ENCODE measurements around the gene SLC12A5.

Gene SLC12A5

DNA sequence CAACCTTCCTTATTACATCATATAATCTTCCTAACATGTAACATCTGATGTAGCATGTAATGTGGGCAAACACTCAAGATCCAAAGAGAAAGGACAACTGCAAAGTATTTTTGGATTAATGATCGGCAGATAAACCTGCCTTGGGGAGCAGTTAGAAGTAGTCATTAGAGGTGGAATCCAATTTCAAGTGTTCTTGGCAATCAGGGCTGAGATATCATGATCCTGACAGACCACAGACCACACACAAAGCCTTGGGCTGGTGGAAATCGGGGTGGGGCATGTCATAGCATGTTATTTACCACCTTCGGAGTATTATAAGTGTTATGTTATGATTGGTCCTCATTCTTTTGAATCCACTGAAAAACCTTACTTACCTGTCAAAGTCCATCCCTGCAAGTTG, 44.4 kb downstream of the SLC12A5 start:
- TF ChIP-seq, protein P1, sequence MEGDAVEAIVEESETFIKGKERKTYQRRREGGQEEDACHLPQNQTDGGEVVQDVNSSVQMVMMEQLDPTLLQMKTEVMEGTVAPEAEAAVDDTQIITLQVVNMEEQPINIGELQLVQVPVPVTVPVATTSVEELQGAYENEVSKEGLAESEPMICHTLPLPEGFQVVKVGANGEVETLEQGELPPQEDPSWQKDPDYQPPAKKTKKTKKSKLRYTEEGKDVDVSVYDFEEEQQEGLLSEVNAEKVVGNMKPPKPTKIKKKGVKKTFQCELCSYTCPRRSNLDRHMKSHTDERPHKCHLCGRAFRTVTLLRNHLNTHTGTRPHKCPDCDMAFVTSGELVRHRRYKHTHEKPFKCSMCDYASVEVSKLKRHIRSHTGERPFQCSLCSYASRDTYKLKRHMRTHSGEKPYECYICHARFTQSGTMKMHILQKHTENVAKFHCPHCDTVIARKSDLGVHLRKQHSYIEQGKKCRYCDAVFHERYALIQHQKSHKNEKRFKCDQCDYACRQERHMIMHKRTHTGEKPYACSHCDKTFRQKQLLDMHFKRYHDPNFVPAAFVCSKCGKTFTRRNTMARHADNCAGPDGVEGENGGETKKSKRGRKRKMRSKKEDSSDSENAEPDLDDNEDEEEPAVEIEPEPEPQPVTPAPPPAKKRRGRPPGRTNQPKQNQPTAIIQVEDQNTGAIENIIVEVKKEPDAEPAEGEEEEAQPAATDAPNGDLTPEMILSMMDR (IDR thresholded peaks at IDR 0.05; ENCODE audit: low read depth, low read length, missing control alignments): no peak
- DNase-seq (ENCODE audit: extremely low read depth, low read depth): no peak
- H3K4me3 ChIP-seq (replicated peaks; ENCODE audit: low read depth, low read length): no peak overlapping the region

DNA sequence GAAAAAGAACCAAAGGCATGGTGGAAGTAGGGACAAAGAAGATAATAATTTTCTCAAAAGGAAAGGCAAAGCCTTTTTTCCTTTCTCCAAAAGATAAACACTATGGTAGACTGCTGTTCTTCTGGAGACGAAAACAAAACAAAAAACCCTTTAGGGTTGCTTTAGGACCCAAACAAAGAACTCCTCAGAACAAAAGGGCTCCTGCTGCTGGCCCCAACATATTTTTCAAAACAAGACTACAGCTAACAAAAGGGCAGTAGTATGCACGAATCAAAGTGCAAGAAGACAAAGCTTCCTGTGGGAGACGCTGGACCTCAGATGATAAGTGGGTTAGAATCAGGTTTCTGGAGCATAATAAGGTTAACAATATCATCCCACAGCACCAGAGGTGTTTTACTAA, 45.0 kb downstream of the SLC12A5 start:
- no peak for DNase-seq (ENCODE audit: extremely low read depth, low read depth)
- TF ChIP-seq, protein P1 (IDR thresholded peaks at IDR 0.05; ENCODE audit: low read depth, low read length, missing control alignments): no peak
- H3K4me3 ChIP-seq (replicated peaks; ENCODE audit: low read depth, low read length): no peak overlapping the region

GRCh38 chr20:46076806-46077205, 47.8 kb downstream of the SLC12A5 start:
- no peak for DNase-seq (ENCODE audit: extremely low read depth, low read depth)
- TF ChIP-seq, protein P1 (IDR thresholded peaks at IDR 0.05; ENCODE audit: low read depth, low read length, missing control alignments): no peak
- no peak overlapping the region for H3K4me3 ChIP-seq (replicated peaks; ENCODE audit: low read depth, low read length)

- H3K4me3 ChIP-seq (replicated peaks; ENCODE audit: low read depth, low read length): no peak overlapping the region
- TF ChIP-seq, protein P1 (IDR thresholded peaks at IDR 0.05; ENCODE audit: low read depth, low read length, missing control alignments): no peak
Measured at GRCh38 chr20:46077642-46078305, 48.8 kb downstream of the SLC12A5 start.

DNA sequence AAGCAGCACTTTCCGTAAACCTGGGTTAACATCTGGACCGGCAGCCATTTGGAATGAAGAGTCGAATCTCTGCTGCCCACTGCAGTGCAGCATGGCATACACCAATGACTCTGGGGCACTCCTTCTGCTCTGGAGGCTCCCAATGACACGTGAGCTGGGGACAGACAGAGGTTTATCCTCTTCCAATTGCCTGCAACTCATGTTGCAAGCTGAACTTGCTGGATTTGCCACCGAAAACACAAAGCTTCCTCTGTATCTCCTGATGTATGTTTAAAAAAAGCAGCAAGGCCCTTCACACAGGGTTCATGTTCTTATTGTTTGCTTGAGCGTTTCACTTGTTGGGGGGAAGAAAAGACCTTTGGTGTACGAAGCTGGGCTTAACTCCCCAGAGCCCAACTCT, 49.9 kb downstream of the SLC12A5 start:
- TF ChIP-seq, protein P1 (IDR thresholded peaks at IDR 0.05; ENCODE audit: low read depth, low read length, missing control alignments): no peak
- no peak overlapping the region for H3K4me3 ChIP-seq (replicated peaks; ENCODE audit: low read depth, low read length)
- no peak for DNase-seq (ENCODE audit: extremely low read depth, low read depth)

More at GRCh38 chr20:46077642-46078305, 48.8 kb downstream of the SLC12A5 start:
- DNase-seq (ENCODE audit: extremely low read depth, low read depth): no peak

DNA sequence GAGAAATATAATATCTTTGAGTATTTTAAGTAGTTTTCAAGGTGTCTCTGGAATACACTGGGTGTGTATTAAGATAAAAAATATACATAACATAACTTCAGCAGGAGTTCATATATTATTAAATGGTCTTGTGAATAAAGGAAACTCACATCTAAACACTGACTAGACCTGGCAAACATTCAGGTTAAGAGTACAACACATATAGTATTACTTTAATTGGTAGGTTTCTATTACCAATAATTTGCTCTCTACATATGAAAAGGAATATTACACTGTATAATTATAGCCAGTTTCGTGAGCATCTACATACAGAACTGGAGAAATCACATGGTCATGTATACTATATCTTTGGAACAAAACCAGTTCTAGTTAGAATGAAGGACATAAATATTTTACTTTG, 52.1 kb downstream of the SLC12A5 start:
- TF ChIP-seq, protein P1 (IDR thresholded peaks at IDR 0.05; ENCODE audit: low read depth, low read length, missing control alignments): no peak
- no peak overlapping the region for H3K4me3 ChIP-seq (replicated peaks; ENCODE audit: low read depth, low read length)

DNA sequence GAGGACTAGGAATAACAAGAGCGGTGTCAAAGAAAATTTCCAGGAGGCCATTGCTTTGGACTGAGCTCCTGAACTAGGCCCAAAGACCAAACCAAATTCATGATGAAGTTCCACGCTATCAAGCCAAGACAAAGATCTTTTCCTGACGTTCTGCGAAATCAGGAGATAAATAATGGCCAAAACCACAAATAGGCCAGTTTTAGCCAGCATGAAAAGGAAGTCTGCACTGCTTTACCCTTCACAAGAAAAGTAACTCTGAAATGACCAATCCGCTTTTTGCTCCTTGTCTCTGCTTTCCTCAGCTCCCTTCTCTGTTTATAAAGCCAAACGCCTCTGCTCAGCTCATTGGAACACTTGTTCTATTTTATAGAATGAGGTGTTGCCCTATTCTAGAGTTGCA, 54.1 kb downstream of the SLC12A5 start:
- TF ChIP-seq, protein P1 (IDR thresholded peaks at IDR 0.05; ENCODE audit: low read depth, low read length, missing control alignments): no peak
- no peak for DNase-seq (ENCODE audit: extremely low read depth, low read depth)
- H3K4me3 ChIP-seq (replicated peaks; ENCODE audit: low read depth, low read length): no peak overlapping the region

More for the DNA sequence above, 52.1 kb downstream of the SLC12A5 start:
- no peak for DNase-seq (ENCODE audit: extremely low read depth, low read depth)

Measured in HFF-Myc (cell line).